GM18507 (cell line): Measurements from ENCODE around the gene JAK1.
"Not testable (repeated sequence)": the region's sequence is repeated elsewhere in the genome, so short reads cannot be mapped to it uniquely, and the experiment has no call there.

Experiments used
- DNase-seq: peaks from one replicate; pipeline ENCODE4 v3.0.0; 2011; ENCODE audit warnings: low read depth; ENCODE audit not compliant: insufficient read length; ENCODE audit errors: extremely low spot score
- FAIRE-seq: peaks from 2 replicates; lab custom pipeline; 2011; peaks lifted over from hg19 to GRCh38; lab: Jason Lieb, UNC

Gene JAK1

DNA sequence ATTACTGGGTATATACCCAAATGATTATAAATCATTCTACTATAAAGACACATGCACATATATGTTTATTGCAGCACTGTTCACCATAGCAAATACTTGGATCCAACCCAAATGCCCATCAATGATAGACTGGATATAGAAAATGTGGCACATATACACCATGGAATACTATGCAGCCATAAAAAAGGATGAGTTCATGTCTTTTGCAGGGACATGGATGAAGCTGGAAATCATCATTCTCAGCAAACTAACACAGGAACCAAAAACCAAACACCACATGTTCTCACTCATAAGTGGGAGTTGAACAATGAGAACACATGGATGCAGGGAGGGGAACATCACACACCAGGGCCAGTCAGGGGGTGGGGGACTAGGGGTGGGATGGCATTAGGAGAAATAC, 35.7 kb downstream of the JAK1 start:
- not testable (repeated sequence) for DNase-seq, FAIRE-seq

- DNase-seq (no peak), FAIRE-seq (no peak)
Measured at GRCh38 chr1:64929221-64929620, 37.1 kb downstream of the JAK1 start.

GRCh38 chr1:64928325-64928724, 38.0 kb downstream of the JAK1 start:
- FAIRE-seq (no peak), DNase-seq (no peak)

GRCh38 chr1:64925594-64925993, 40.8 kb downstream of the JAK1 start:
- DNase-seq: no peak
- no peak for FAIRE-seq

GRCh38 chr1:64923294-64923718, 43.0 kb downstream of the JAK1 start:
- DNase-seq: no peak
- FAIRE-seq: no peak

DNA sequence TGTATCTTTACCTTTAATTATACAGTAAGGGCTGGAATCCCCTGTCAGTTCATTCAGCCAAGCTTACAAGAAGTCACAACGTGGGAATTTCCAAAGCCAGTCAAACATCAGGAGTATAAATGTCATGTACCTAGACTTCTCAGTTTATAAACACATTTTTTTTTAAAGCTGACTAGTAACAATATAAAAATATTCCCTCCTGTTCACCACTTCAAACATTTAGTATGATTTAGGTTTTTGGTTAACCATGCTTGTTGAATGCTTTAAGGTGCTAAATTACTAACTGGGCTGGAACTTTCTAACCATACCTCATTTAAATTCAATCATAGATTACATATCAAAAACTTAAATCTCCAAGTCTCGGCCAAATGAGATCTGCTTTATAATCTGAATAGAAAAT, 44.0 kb downstream of the JAK1 start:
- no peak for DNase-seq
- FAIRE-seq: no peak

DNA sequence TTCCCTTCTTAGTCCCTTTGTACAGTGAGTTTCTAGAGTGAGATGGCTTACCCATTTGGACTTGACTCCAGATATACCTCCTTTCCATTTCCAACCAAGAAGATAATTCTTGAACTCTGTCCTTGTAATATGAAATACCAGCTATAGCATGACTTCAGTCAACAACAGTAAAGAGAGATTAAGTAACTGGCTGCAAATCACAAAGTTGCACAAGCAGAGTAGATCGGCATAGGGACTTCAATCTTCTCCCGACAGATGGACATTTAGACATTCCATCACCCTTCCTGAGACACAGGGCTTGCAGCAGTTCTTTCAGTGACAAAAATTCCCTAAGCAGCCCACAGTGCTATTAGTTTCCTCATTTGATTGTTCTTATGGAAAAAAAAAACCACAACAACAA, 44.6 kb downstream of the JAK1 start:
- DNase-seq (no peak), FAIRE-seq (no peak)

- DNase-seq (no peak), FAIRE-seq (no peak)
Measured at GRCh38 chr1:64920941-64921589, 45.3 kb downstream of the JAK1 start.

DNA sequence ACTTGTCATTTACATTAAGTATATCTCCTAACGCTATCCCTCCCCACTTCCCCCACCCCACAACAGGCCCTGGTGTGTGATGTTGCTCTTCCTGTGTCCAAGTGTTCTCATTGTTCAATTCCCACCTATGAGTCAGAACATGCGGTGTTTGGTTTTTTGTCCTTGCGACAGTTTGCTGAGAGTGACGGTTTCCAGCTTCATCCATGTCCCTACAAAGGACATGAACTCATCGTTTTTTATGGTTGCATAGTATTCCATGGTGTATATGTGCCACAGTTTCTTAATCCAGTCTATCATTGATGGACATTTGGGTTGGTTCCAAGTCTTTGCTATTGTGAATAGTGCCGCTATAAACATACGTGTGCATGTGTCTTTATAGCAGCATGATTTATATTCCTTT, 47.2 kb downstream of the JAK1 start:
- DNase-seq, FAIRE-seq: not testable (repeated sequence)

GRCh38 chr1:64917907-64918306, 48.4 kb downstream of the JAK1 start:
- no peak for FAIRE-seq
- DNase-seq: no peak

DNA sequence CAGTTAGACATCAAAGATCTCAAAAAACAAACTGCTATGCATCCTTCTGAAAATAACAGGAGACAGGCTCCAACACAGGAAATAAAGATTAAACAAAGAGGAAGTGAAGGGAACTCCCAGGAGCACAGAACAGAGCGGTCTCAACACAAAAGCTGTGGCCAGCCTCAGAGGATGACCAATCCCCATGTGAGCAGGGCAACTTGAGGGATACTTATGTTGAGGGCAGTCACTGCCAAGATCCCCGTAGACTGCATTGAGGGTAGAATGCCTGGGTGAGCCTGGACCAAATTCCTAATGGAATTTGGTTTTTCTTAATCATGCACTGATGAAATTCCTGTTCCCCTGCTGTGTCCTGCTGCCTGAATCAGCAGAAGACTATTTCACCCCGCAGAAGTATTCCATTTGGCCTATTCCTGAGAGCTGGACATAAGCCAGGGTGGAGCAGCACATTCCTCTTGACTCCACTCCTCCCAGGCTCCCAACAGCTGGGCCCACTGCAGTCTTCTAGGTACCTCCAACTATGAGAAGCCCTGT, 49.0 kb downstream of the JAK1 start:
- FAIRE-seq: no peak
- DNase-seq: no peak

GRCh38 chr1:64915381-64916274, 50.7 kb downstream of the JAK1 start:
- FAIRE-seq (no peak), DNase-seq (no peak)

DNA sequence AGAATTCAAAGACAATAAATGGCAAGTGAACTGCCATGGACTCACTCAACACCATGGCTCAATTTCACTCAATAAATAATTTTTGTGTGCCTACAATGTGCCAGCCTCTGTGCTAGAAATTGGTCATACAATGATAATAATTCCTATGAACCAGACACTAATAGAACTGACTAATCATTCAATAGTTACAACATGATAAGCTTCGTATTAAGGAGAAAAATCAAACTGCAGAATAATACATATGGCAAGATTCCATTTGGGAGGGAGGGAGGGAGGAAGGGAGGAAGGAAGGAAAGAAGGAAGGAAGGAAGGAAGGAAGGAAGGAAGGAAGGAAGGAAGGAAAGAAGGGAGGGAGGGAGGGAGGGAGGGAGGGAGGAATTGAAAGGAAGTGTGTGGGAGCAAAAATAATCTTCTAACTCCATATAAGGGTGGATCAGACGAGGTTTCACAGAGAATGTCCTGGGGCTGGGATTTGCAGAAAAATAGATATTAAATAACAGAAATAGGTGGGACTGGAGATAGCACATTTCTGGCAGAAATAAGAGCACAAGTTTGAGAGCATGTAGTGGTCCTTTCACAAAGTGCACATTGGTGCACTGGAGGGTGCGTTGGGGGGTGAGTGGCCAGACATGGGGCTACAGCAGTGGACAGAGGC, 52.9 kb downstream of the JAK1 start:
- FAIRE-seq (no peak), DNase-seq (no peak)

- DNase-seq (no peak), FAIRE-seq (no peak)
Measured at GRCh38 chr1:64912191-64912590, 54.2 kb downstream of the JAK1 start.

- FAIRE-seq: no peak
Measured at GRCh38 chr1:64911326-64911725, 55.0 kb downstream of the JAK1 start.

GRCh38 chr1:64909031-64909430, 57.3 kb downstream of the JAK1 start:
- FAIRE-seq (no peak), DNase-seq (no peak)

More at GRCh38 chr1:64911326-64911725, 55.0 kb downstream of the JAK1 start:
- no peak for DNase-seq

GRCh38 chr1:64908575-64908974, 57.8 kb downstream of the JAK1 start:
- no peak for DNase-seq
- FAIRE-seq: no peak

DNA sequence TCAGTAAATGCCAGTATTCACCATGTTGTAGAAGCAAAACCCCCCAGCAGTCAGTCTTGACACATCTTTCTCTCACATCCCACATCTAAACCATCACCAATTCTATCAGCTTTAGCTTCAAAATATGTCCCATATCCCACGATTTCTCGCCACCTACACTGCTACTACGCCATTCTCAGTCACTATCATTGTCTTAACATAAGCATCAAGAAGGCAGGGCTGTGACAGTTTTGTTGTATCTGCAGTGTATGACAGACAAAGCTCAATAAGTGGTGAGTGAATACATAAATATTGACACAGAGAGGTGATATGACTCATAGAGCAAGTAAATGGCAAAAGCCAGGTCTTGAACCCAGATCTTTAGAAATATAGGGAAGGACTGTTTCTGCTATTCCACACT, 59.9 kb downstream of the JAK1 start:
- DNase-seq: no peak
- no peak for FAIRE-seq

DNA sequence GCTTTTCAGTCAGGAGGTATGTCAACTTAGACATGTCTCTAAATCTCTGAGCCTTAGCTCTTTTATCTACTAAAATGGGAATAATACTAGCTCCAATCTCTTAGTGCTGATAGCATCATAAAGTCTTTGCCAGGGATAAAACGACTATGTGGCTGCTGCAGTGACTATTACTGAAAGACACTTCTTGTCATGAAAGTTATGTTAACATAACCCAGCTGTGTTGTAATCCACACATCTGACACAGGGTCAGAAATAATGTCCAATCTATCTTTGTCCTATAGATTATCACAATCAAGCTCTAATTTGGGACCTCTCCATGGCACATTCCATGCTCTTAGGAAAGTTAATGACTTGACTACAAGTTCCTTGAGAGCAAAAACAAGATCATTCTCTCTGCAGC, 62.8 kb downstream of the JAK1 start:
- DNase-seq: no peak
- no peak for FAIRE-seq

DNA sequence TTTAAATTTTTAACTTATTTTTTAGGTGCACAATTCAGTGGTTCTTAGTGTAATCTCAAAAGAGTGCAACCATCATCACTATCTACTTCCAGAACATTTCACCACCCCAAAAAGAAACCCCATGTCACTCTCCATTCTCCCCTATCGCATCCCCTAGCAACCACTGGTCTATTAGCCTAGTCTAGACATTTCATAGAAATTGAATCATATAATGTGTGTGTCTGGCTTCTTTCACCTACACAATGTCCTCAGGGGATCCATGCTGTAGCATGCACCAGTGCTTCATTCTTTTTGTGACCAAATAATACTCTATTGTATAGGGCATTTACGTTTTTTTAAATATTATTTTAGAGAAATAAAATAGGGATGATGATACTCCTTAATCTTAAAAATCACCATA, 64.7 kb downstream of the JAK1 start:
- no peak for DNase-seq
- FAIRE-seq: no peak
